SK-N-MC (cell line): ENCODE measurements around the gene GTF2F2.

Source experiments
- DNase-seq: peaks from one replicate; pipeline ENCODE4 v3.0.0-alpha.2; 2011; ENCODE audit warnings: low read depth, low spot score
- H3K27ac ChIP-seq: fragments of 200-600 bp; sonication (generic); 2 replicates; pipeline ENCODE4 v1.5.1; 2016; ENCODE audit warnings: mixed run types
- H3K36me3 ChIP-seq: fragments of 200-600 bp; sonication (generic); 2 replicates; pipeline ENCODE4 v1.6.1; 2017; ENCODE audit warnings: antibody characterized with exemption, low read length, mixed read lengths; ENCODE audit not compliant: insufficient read depth
- H3K4me3 ChIP-seq: fragments of 200-600 bp; sonication (generic); 2 replicates; pipeline ENCODE4 v1.5.1; 2016
- H3K9ac ChIP-seq: fragments of 200-600 bp; sonication (generic); 2 replicates; pipeline ENCODE4 v1.8.0; 2017; ENCODE audit warnings: mixed run types, mixed read lengths; ENCODE audit not compliant: insufficient read length
- H3K9me3 ChIP-seq: fragments of 200-600 bp; sonication (generic); 2 replicates; pipeline ENCODE4 v1.6.1; 2017; ENCODE audit warnings: low read depth, mild to moderate bottlenecking, antibody characterized with exemption, low read length, moderate library complexity, mixed read lengths
- EZH2 ChIP-seq: fragments of 200-600 bp; sonication (generic); IDR thresholded peaks from one replicate; pipeline ENCODE4 v1.6.1; 2017; ENCODE audit warnings: antibody characterized with exemption
- FOXP2 ChIP-seq: optimal IDR thresholded peaks from 2 replicates; pipeline ENCODE3; 2011; ENCODE audit warnings: mild to moderate bottlenecking, moderate library complexity; ENCODE audit not compliant: insufficient read depth; ENCODE audit errors: extremely low read length, control extremely low read depth
- POLR2AphosphoS5 ChIP-seq: IDR thresholded peaks from 2 replicates; pipeline ENCODE4 v1.6.1; 2012; ENCODE audit warnings: mild to moderate bottlenecking, low read depth, low read length, borderline replicate concordance

GTF2F2 gene, protein sequence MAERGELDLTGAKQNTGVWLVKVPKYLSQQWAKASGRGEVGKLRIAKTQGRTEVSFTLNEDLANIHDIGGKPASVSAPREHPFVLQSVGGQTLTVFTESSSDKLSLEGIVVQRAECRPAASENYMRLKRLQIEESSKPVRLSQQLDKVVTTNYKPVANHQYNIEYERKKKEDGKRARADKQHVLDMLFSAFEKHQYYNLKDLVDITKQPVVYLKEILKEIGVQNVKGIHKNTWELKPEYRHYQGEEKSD

GRCh38 chr13:45119991-45120864, at the start of gene GTF2F2:
Gene GTF2F2, plus strand, starts transcription at chr13:45120510. Its CDS starts 146 bp downstream, at chr13:45120656.
- peaks cover 3% of the 10 kb centered on the region; the same call in 1 of the 2 replicates for H3K36me3 ChIP-seq
- H3K9ac ChIP-seq, result peak within 1 kb of the TSS; percentile 96
- H3K9me3 ChIP-seq, result no peaks in the 10 kb centered on the region
- TF ChIP-seq FOXP2, result no peak
- TF ChIP-seq POLR2AphosphoS5, result peak; percentile 96
- DNase-seq, result peak; percentile 63
- H3K4me3 ChIP-seq, result peak within 1 kb of the TSS; percentile 96
- peak within 1 kb of the TSS; percentile 57; the same call in 1 of the 2 replicates for H3K27ac ChIP-seq

GRCh38 chr13:45073809-45074208, 46.5 kb upstream of the GTF2F2 start:
- Histone ChIP-seq H3K36me3 (no peaks in the 10 kb centered on the region), H3K9me3 (no peaks in the 10 kb centered on the region), H3K9ac (no peak overlapping the region), H3K4me3 (no peak overlapping the region), H3K27ac (no peak overlapping the region)
- no peak for TF ChIP-seq FOXP2
- TF ChIP-seq EZH2, result no peak
- TF ChIP-seq POLR2AphosphoS5, result no peak
- no peak for DNase-seq

- no peak for DNase-seq
- no peak for TF ChIP-seq EZH2
- no peak for TF ChIP-seq POLR2AphosphoS5
- no peak overlapping the region for H3K4me3 ChIP-seq
- H3K9me3 ChIP-seq, result no peaks in the 10 kb centered on the region
- no peaks in the 10 kb centered on the region for H3K36me3 ChIP-seq
- H3K9ac ChIP-seq, result no peak overlapping the region
- H3K27ac ChIP-seq, result no peak overlapping the region
Observed at GRCh38 chr13:45074721-45075120, 45.6 kb upstream of the GTF2F2 start.

GRCh38 chr13:45078003-45078402, 42.3 kb upstream of the GTF2F2 start:
- Histone ChIP-seq H3K36me3 (no peaks in the 10 kb centered on the region), H3K9ac (no peak overlapping the region), H3K9me3 (no peaks in the 10 kb centered on the region), H3K27ac (no peak overlapping the region), H3K4me3 (no peak overlapping the region)
- no peak for TF ChIP-seq POLR2AphosphoS5
- no peak for TF ChIP-seq EZH2
- no peak for TF ChIP-seq FOXP2
- DNase-seq, result no peak

- H3K9ac ChIP-seq, result no peak overlapping the region
- no peak overlapping the region for H3K4me3 ChIP-seq
- no peak overlapping the region for H3K27ac ChIP-seq
- no peaks in the 10 kb centered on the region for H3K36me3 ChIP-seq
- no peaks in the 10 kb centered on the region for H3K9me3 ChIP-seq
- no peak for DNase-seq
- TF ChIP-seq EZH2, result no peak
- no peak for TF ChIP-seq FOXP2
- TF ChIP-seq POLR2AphosphoS5, result no peak
Observed at GRCh38 chr13:45082964-45083363, 37.3 kb upstream of the GTF2F2 start.

- no peak overlapping the region for H3K27ac ChIP-seq
- no peaks in the 10 kb centered on the region for H3K36me3 ChIP-seq
- no peak for TF ChIP-seq POLR2AphosphoS5
- TF ChIP-seq EZH2, result no peak
- TF ChIP-seq FOXP2, result no peak
- H3K4me3 ChIP-seq, result no peak overlapping the region
- DNase-seq, result no peak
- H3K9me3 ChIP-seq, result no peaks in the 10 kb centered on the region
- no peak overlapping the region for H3K9ac ChIP-seq
Observed at GRCh38 chr13:45084515-45084914, 35.8 kb upstream of the GTF2F2 start.

DNA sequence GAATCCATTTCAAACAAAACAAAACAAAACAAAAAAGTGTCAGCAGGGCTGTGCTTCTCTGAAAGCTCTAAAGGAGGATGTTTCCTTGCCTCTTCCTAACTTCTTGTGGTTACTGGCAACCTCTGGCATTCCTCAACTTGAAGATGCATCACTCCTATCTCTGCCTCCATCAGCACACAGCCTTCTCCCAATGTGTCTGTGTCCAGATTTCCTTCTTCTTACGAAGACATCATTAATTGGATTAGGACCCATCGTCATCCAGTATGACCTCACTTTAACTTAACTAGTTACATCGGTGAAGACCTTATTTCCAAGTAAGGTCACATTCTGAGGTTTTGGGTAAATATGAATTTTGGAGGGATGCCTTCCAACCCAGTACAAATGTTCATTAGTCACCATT, 33.8 kb upstream of the GTF2F2 start:
- DNase-seq, result no peak
- H3K9me3 ChIP-seq, result no peaks in the 10 kb centered on the region
- no peak overlapping the region for H3K9ac ChIP-seq
- H3K27ac ChIP-seq, result no peak overlapping the region
- no peak overlapping the region for H3K4me3 ChIP-seq
- H3K36me3 ChIP-seq, result no peaks in the 10 kb centered on the region
- TF ChIP-seq POLR2AphosphoS5 (no peak), FOXP2 (no peak), EZH2 (no peak)

DNA sequence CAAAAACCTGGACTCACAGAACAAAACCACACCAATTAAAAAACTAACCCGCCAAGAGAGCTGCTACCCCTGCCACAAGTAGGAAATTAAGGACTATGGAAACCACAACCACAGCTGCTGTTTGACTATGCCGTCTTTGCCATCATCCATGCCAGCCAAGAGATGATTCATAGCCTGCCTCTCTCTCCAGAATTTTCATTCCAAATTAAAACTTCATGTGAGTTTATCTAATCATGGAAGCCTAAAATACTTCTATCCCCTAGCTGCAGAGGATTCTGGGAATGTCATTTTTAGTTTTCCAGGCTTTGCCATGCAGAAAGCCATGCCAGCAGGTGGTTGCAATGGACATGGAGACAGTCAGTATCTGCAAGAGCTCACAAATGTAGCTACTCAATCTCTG, 27.6 kb upstream of the GTF2F2 start:
- DNase-seq, result no peak
- TF ChIP-seq FOXP2 (no peak), EZH2 (no peak), POLR2AphosphoS5 (no peak)
- no peak overlapping the region for H3K4me3 ChIP-seq
- H3K9ac ChIP-seq, result no peak overlapping the region
- H3K27ac ChIP-seq, result no peak overlapping the region
- H3K9me3 ChIP-seq, result no peaks in the 10 kb centered on the region
- no peaks in the 10 kb centered on the region for H3K36me3 ChIP-seq
